NCI-H1694 (cell line): Measurements from ENCODE around the gene MATR3.
A peak's percentile ranks its signal among the peaks of the same experiment; 100 is the strongest.
"Not testable (repeated sequence)": the region's sequence is repeated elsewhere in the genome, so short reads cannot be mapped to it uniquely, and the experiment has no call there.

Experiments
- DNase-seq: peaks from one replicate; lab custom pipeline; 2025; lab: John Stamatoyannopoulos, UW

Gene MATR3

GRCh38 chr5:139293507-139294373 lies at the start of gene MATR3:
TSS of gene MATR3 (plus strand) at chr5:139293740. CDS start at chr5:139307416, 13,676 bp downstream.
- DNase-seq, result peak; percentile 85

- no peak for DNase-seq
Measured at GRCh38 chr5:139245637-139246339, 47.8 kb upstream of the MATR3 start.

- DNase-seq, result no peak
Measured at GRCh38 chr5:139246394-139246793, 47.1 kb upstream of the MATR3 start.

- no peak for DNase-seq
Measured at GRCh38 chr5:139248826-139249453, 44.6 kb upstream of the MATR3 start.

- DNase-seq, result no peak
Measured at GRCh38 chr5:139251281-139251687, 42.3 kb upstream of the MATR3 start.

GRCh38 chr5:139251695-139252288 lies 41.7 kb upstream of the MATR3 start:
- DNase-seq, result no peak

GRCh38 chr5:139253115-139253514 lies 40.4 kb upstream of the MATR3 start:
- DNase-seq, result no peak

GRCh38 chr5:139256820-139257219 lies 36.7 kb upstream of the MATR3 start:
- DNase-seq, result no peak

GRCh38 chr5:139262059-139262741 lies 31.3 kb upstream of the MATR3 start:
- DNase-seq, result no peak

- DNase-seq, result peak; percentile 74
Measured at GRCh38 chr5:139262742-139263445, 30.6 kb upstream of the MATR3 start.

- no peak for DNase-seq
Measured at GRCh38 chr5:139263536-139263935, 30.0 kb upstream of the MATR3 start.

- no peak for DNase-seq
Measured at GRCh38 chr5:139263946-139264345, 29.6 kb upstream of the MATR3 start.

- no peak for DNase-seq
Measured at GRCh38 chr5:139265001-139265400, 28.5 kb upstream of the MATR3 start.

- DNase-seq, result no peak
Measured at GRCh38 chr5:139266236-139266635, 27.3 kb upstream of the MATR3 start.

- no peak for DNase-seq
Measured at GRCh38 chr5:139267481-139267880, 26.1 kb upstream of the MATR3 start.

GRCh38 chr5:139268364-139269202 lies 25.0 kb upstream of the MATR3 start:
- no peak for DNase-seq

- not testable (repeated sequence) for DNase-seq
Measured at GRCh38 chr5:139270718-139271117, 22.8 kb upstream of the MATR3 start.

- no peak for DNase-seq
Measured at GRCh38 chr5:139271201-139272027, 22.1 kb upstream of the MATR3 start.
